ENCODE measurements around the gene SMAD6. TPM values are rescaled to one million over a fixed set of nuclear protein-coding genes. Genes with fewer than 3 reads are reported as not detected.

SMAD6 gene
- total RNA-seq, 8 experiments from 2014 or later, result 1.2 to 43.3 (median 3.9) TPM

GRCh38 chr15:66745530-66746230 lies 43.6 kb downstream of the SMAD6 start:
- WGBS, 10 experiments, result 73 to 100% (median 89%) methylated on average over 1 to 5 of the region's 9 CpGs; no CpG with 5 or more reads in 5 of the 10 experiments
- H3K4me3 ChIP-seq, result no peak overlapping the region
- peaks cover 0 to 22% of the 10 kb centered on the region in 2 donors for H3K4me1 ChIP-seq (replicated peaks in 1 of 2)
- ATAC-seq (replicated peaks in 6 of 8), result no peak
- no peak overlapping the region for H3K27ac ChIP-seq
- in situ Hi-C loops (cut with MboI; ENCODE audit: low pct_unique_long_range_greater_than_20kb in 2 of 9, low sequenced_read_pairs in 9 of 9, unreplicated experiment in 9 of 9), result no loop called here

DNA sequence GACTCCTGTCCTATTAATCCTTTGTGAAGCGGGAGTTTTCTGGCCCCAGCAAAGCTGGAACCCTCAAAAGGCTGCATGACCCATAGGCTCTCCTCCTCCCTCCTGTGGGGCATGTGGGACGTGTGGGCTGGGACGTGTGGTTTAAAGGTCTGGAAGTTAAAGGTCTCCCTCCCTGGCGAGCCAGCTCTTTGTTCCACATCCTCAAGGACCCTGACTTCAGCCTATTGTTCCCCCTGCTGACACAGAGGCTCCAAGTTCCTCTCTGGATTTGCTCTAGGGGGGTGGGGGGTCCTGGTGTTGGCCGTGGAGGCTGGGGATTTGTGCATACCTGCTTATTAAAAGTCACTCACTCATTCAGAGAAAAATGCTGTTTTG lies 44.2 kb downstream of the SMAD6 start:
- peak in 1 of 8 experiments; percentile 11 for ATAC-seq (replicated peaks in 6 of 8)
- no peak overlapping the region for H3K27ac ChIP-seq
- 71 to 100% (median 92%) methylated on average over 1 to 2 of the region's 5 CpGs; no CpG with 5 or more reads in 7 of the 10 experiments for WGBS, 10 experiments

DNA sequence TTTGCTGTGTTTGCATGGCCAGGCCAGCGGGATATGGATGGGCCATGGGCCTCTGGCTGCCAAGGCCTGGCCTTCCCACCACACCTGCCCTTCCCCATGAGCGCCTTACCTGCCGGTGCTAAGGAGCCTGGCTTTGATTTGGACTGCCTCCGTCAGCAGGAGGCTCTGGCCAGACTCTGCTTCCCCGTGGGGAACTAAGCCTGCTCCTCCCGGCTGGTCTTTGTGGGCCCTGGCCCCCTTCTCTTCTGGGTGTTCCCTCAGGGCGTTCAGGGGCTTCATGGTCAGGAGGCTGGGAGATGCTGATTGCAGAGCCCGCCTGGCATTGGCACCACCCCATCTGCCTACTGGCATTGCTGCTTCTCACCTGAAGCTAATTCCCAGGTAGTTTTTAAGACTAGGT lies 45.2 kb downstream of the SMAD6 start:
- 93 to 100% (median 98%) methylated on average over 1 to 4 of the region's 8 CpGs; no CpG with 5 or more reads in 6 of the 10 experiments for WGBS, 10 experiments
- Histone ChIP-seq H3K27ac (no peak overlapping the region), H3K4me1 (replicated peaks in 1 of 2) (peaks cover 0 to 22% of the 10 kb centered on the region in 2 donors), H3K4me3 (no peak overlapping the region)
- in situ Hi-C loops (cut with MboI; ENCODE audit: low pct_unique_long_range_greater_than_20kb in 2 of 9, low sequenced_read_pairs in 9 of 9, unreplicated experiment in 9 of 9), result no loop called here
- no peak for ATAC-seq (replicated peaks in 6 of 8)

More for the DNA sequence above, 44.2 kb downstream of the SMAD6 start:
- peaks cover 0 to 22% of the 10 kb centered on the region in 2 donors for H3K4me1 ChIP-seq (replicated peaks in 1 of 2)
- H3K4me3 ChIP-seq, result no peak overlapping the region
- in situ Hi-C loops (cut with MboI; ENCODE audit: low pct_unique_long_range_greater_than_20kb in 2 of 9, low sequenced_read_pairs in 9 of 9, unreplicated experiment in 9 of 9), result no loop called here

GRCh38 chr15:66747886-66748707 lies 46.1 kb downstream of the SMAD6 start:
- Histone ChIP-seq H3K4me1 (replicated peaks in 1 of 2) (peaks cover 0 to 22% of the 10 kb centered on the region in 2 donors), H3K27ac (no peak overlapping the region), H3K4me3 (no peak overlapping the region)
- 0 to 50% (median 5%) methylated on average over 2 to 9 of the region's 10 CpGs; no CpG with 5 or more reads in 1 of the 10 experiments for WGBS, 10 experiments
- peak in 4 of 8 experiments; percentile 36 to 72 (median 41) for ATAC-seq (replicated peaks in 6 of 8)
- in situ Hi-C loops (cut with MboI; ENCODE audit: low pct_unique_long_range_greater_than_20kb in 2 of 9, low sequenced_read_pairs in 9 of 9, unreplicated experiment in 9 of 9), result no loop called here

DNA sequence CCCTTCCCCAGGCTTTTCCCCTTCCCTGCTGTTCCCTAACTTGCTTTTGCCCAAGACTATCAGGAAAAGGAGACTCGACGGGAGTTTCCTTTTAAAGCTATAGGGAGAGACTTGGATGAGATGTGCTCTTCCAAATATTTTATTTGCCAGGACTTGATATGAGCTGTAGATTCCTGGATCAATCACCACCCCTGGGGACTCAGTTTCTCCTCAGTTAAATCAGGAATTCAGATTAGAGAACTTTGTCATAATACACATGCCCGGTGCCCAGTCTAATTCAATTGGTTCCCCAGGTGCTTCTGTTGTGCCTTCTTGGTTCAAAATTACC lies 46.6 kb downstream of the SMAD6 start:
- Histone ChIP-seq H3K27ac (no peak overlapping the region), H3K4me1 (replicated peaks in 1 of 2) (peaks cover 0 to 22% of the 10 kb centered on the region in 2 donors), H3K4me3 (no peak overlapping the region)
- 40 to 80% (median 51%) methylated on average over 1 to 3 of the region's 3 CpGs; no CpG with 5 or more reads in 6 of the 10 experiments for WGBS, 10 experiments
- in situ Hi-C loops (cut with MboI; ENCODE audit: low pct_unique_long_range_greater_than_20kb in 2 of 9, low sequenced_read_pairs in 9 of 9, unreplicated experiment in 9 of 9), result no loop called here
- no peak for ATAC-seq (replicated peaks in 6 of 8)

GRCh38 chr15:66749841-66750575 lies 48.0 kb downstream of the SMAD6 start:
- peak in 2 of 8 experiments; percentile 22 to 43 for ATAC-seq (replicated peaks in 6 of 8)
- peaks cover 0 to 22% of the 10 kb centered on the region in 2 donors for H3K4me1 ChIP-seq (replicated peaks in 1 of 2)
- in situ Hi-C loops (cut with MboI; ENCODE audit: low pct_unique_long_range_greater_than_20kb in 2 of 9, low sequenced_read_pairs in 9 of 9, unreplicated experiment in 9 of 9), result no loop called here
- 20 to 100% (median 80%) methylated on average over 1 to 4 of the region's 8 CpGs; no CpG with 5 or more reads in 3 of the 10 experiments for WGBS, 10 experiments
- no peak overlapping the region for H3K4me3 ChIP-seq
- no peak overlapping the region for H3K27ac ChIP-seq

DNA sequence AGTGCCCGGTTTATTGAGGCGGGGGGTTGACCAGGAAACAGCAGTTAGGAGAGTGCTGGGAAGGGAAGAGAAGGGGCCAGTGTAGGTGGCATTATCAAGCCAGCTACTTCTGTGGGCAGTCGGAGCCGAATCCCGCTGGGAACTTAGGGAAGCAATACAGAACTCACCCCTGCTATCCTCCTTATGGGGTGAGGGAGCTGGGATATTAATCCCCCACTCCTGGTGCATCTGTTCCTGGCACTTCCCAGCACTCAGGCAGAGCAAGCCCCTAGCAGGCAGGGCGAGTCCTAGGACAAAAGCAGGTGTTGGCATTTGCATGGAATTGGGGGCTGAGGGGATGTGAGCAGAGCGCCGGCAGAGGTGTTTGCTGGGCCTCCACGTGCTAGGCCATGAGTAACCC lies 48.6 kb downstream of the SMAD6 start:
- Histone ChIP-seq H3K4me1 (replicated peaks in 1 of 2) (peaks cover 0 to 18% of the 10 kb centered on the region in 2 donors), H3K27ac (no peak overlapping the region), H3K4me3 (no peak overlapping the region)
- no peak for ATAC-seq (replicated peaks in 6 of 8)
- WGBS, 10 experiments, result 40 to 100% (median 81%) methylated on average over 1 to 2 of the region's 9 CpGs; no CpG with 5 or more reads in 3 of the 10 experiments
- in situ Hi-C loops (cut with MboI; ENCODE audit: low pct_unique_long_range_greater_than_20kb in 2 of 9, low sequenced_read_pairs in 9 of 9, unreplicated experiment in 9 of 9), result no loop called here

DNA sequence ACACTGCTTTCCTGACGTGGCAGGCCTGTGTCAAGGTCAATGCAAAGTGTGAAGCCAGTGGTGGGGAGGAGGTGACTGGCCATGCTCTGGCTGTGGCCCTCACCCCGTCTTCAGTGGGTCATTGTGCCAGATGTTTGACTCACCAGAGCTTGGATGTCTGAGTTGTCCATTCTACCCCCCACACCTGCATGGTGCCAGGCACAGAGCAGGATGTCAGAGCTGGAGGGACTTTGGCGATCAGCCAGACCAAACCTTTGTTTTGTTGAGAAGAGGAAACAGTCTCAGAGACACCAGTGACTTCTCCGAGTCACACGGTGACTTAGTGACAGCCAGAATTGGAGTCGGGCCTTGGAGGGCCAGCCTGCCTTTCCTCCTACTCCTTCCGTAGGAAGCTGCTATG lies 49.5 kb downstream of the SMAD6 start:
- WGBS, 10 experiments, result 42 to 100% (median 74%) methylated on average over 1 to 5 of the region's 7 CpGs; no CpG with 5 or more reads in 3 of the 10 experiments
- Histone ChIP-seq H3K4me3 (no peak overlapping the region), H3K27ac (no peak overlapping the region), H3K4me1 (replicated peaks in 1 of 2) (peaks cover 0 to 8% of the 10 kb centered on the region in 2 donors)
- peak in 1 of 8 experiments; percentile 38 for ATAC-seq (replicated peaks in 6 of 8)
- in situ Hi-C loops (cut with MboI; ENCODE audit: low pct_unique_long_range_greater_than_20kb in 2 of 9, low sequenced_read_pairs in 9 of 9, unreplicated experiment in 9 of 9), result no loop called here

DNA sequence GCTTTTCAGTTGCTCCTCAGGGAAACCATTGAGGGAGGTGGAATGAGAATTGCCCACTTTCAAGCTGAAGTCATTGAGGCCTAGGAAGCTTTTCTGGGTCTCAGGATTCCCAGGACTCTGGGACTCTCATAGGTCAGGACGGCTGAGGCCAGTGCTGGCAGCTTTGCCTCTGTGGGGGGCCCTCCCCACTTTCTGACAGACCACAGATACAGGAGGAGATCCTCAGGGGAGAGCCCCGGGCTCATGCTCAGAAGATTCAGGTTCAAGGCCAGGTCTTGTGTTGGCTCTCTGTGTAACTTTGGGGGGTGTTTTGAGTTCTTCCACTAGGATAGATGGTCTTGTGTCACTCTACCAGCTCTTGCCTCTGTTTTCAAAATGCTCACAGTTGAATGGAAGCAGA lies 50.0 kb downstream of the SMAD6 start:
- Histone ChIP-seq H3K4me3 (no peak overlapping the region), H3K27ac (no peak overlapping the region), H3K4me1 (replicated peaks in 1 of 2) (peaks cover 0 to 6% of the 10 kb centered on the region in 2 donors)
- 50 to 80% (median 67%) methylated on average over 1 to 2 of the region's 2 CpGs; no CpG with 5 or more reads in 7 of the 10 experiments for WGBS, 10 experiments
- in situ Hi-C loops (cut with MboI; ENCODE audit: low pct_unique_long_range_greater_than_20kb in 2 of 9, low sequenced_read_pairs in 9 of 9, unreplicated experiment in 9 of 9), result no loop called here
- no peak for ATAC-seq (replicated peaks in 6 of 8)

DNA sequence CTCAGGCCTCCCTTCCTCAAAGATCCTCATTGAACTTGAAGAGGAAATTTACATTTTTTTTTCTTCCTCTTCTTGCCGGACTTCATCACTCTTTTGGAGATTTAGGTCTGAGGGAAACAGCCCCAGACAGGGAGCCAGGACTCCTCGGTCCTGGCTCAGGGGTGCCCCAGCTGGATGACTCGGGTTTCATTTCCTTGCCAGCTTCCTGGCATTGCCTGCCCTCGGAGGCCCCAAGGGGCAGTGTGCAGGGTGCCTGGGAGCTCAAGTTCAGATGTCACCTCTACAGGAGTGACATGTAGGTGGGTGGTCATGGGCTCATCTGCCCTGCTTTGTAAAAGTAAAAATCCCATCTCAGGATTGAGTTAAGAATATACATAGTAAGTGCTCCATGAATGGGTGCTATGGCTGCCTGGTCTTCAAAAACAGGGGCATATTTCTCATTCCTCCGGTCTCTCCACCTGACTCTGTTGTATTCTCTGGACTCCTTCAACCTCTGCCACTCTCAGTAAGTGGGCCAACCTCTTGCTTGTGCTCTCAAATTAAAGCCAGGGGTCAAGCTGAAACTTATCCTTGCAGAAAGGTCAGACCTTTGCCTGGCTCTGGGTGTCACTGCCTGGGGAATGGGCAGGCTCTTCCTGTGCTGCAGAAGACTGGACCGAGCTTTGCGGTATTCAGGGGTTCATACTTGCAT lies 51.8 kb downstream of the SMAD6 start:
- Histone ChIP-seq H3K27ac (no peak overlapping the region), H3K4me3 (no peak overlapping the region), H3K4me1 (replicated peaks in 1 of 2) (no peaks in the 10 kb centered on the region)
- ATAC-seq (replicated peaks in 6 of 8), result no peak
- in situ Hi-C loops (cut with MboI; ENCODE audit: low pct_unique_long_range_greater_than_20kb in 2 of 9, low sequenced_read_pairs in 9 of 9, unreplicated experiment in 9 of 9), result no loop called here
- WGBS, 10 experiments, result 67 to 100% (median 94%) methylated on average over 1 to 5 of the region's 7 CpGs; no CpG with 5 or more reads in 2 of the 10 experiments

- in situ Hi-C loops (cut with MboI; ENCODE audit: low pct_unique_long_range_greater_than_20kb in 2 of 9, low sequenced_read_pairs in 9 of 9, unreplicated experiment in 9 of 9), result no loop called here
- no peak for ATAC-seq (replicated peaks in 6 of 8)
- H3K27ac ChIP-seq, result no peak overlapping the region
- no peaks in the 10 kb centered on the region for H3K4me1 ChIP-seq (replicated peaks in 1 of 2)
- no peak overlapping the region for H3K4me3 ChIP-seq
- WGBS, 10 experiments, result 83 to 100% (median 93%) methylated on average over 1 of the region's 1 CpG; no CpG with 5 or more reads in 6 of the 10 experiments
These were observed 52.8 kb downstream of the SMAD6 start for GRCh38 chr15:66754789-66755188.

- no peaks in the 10 kb centered on the region for H3K4me1 ChIP-seq (replicated peaks in 1 of 2)
- no peak overlapping the region for H3K27ac ChIP-seq
- 20 to 100% (median 92%) methylated on average over 1 to 6 of the region's 7 CpGs; no CpG with 5 or more reads in 2 of the 10 experiments for WGBS, 10 experiments
- in situ Hi-C loops (cut with MboI; ENCODE audit: low pct_unique_long_range_greater_than_20kb in 2 of 9, low sequenced_read_pairs in 9 of 9, unreplicated experiment in 9 of 9), result no loop called here
- no peak for ATAC-seq (replicated peaks in 6 of 8)
- H3K4me3 ChIP-seq, result no peak overlapping the region
These were observed 53.4 kb downstream of the SMAD6 start for GRCh38 chr15:66755298-66756068.

All from motor neuron (in vitro differentiated cells).